ENCODE measurements around the gene MYLK4. TPM values are rescaled to one million over a fixed set of nuclear protein-coding genes. Genes with fewer than 3 reads are reported as not detected.

Gene MYLK4
- polyA plus RNA-seq, 1 donor from 2014 or later: 1.3 TPM

DNA sequence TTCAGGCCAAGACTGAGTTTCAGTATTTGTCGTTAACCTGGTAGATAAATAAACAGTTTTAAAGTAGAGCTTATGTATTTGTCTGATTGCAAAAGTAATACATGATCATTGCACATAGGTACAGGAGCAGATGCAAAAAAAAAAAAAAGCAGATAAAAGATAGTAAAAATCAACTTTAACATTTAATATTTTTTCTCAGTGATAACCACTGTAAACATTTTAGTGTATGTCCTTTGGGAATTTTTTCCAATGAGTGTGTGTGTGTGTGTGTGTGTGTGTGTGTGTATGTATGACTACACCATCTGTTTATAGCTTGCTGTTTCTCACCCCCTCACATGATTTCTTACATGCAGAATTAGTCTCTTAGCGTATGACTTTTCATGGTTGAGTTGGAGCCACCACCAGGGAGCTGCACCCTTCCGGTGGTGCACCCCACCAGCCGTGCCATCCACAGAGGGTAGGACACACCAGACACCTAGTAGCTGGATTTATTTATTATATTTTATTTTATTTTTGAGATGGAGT lies 40.8 kb upstream of the MYLK4 start:
- Histone ChIP-seq H3K9me3 (ENCODE audit: low read length) (no peaks in the 10 kb centered on the region), H4K20me1 (ENCODE audit: insufficient read depth) (no peaks in the 10 kb centered on the region), H3F3A (ENCODE audit: insufficient read depth, low read length, poor library complexity, severe bottlenecking) (no peaks in the 10 kb centered on the region), H3K9ac (ENCODE audit: low read length) (no peak overlapping the region), H3K4me2 (ENCODE audit: low read length) (no peak overlapping the region), H3K36me3 (ENCODE audit: insufficient read depth, low read length) (no peaks in the 10 kb centered on the region), H3K27ac (ENCODE audit: low read length) (no peak overlapping the region), H3K4me3 (ENCODE audit: low read length) (no peak overlapping the region), H3K79me2 (replicated peaks; ENCODE audit: insufficient read depth, low read length) (no peaks in the 10 kb centered on the region), H3K27me3 (ENCODE audit: insufficient read depth, low read depth, low read length) (no peaks in the 10 kb centered on the region), H2AFZ (ENCODE audit: low read depth, low read length) (no peak overlapping the region), H3K9me2 (ENCODE audit: insufficient read depth, low read length) (no peaks in the 10 kb centered on the region)
- no peak for TF ChIP-seq EP300 (conservative IDR thresholded peaks at IDR 0.05; ENCODE audit: poor library complexity, severe bottlenecking)
- TF ChIP-seq, protein P1, sequence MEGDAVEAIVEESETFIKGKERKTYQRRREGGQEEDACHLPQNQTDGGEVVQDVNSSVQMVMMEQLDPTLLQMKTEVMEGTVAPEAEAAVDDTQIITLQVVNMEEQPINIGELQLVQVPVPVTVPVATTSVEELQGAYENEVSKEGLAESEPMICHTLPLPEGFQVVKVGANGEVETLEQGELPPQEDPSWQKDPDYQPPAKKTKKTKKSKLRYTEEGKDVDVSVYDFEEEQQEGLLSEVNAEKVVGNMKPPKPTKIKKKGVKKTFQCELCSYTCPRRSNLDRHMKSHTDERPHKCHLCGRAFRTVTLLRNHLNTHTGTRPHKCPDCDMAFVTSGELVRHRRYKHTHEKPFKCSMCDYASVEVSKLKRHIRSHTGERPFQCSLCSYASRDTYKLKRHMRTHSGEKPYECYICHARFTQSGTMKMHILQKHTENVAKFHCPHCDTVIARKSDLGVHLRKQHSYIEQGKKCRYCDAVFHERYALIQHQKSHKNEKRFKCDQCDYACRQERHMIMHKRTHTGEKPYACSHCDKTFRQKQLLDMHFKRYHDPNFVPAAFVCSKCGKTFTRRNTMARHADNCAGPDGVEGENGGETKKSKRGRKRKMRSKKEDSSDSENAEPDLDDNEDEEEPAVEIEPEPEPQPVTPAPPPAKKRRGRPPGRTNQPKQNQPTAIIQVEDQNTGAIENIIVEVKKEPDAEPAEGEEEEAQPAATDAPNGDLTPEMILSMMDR (IDR thresholded peaks at IDR 0.05; ENCODE audit: poor library complexity, severe bottlenecking): peak; percentile 33

DNA sequence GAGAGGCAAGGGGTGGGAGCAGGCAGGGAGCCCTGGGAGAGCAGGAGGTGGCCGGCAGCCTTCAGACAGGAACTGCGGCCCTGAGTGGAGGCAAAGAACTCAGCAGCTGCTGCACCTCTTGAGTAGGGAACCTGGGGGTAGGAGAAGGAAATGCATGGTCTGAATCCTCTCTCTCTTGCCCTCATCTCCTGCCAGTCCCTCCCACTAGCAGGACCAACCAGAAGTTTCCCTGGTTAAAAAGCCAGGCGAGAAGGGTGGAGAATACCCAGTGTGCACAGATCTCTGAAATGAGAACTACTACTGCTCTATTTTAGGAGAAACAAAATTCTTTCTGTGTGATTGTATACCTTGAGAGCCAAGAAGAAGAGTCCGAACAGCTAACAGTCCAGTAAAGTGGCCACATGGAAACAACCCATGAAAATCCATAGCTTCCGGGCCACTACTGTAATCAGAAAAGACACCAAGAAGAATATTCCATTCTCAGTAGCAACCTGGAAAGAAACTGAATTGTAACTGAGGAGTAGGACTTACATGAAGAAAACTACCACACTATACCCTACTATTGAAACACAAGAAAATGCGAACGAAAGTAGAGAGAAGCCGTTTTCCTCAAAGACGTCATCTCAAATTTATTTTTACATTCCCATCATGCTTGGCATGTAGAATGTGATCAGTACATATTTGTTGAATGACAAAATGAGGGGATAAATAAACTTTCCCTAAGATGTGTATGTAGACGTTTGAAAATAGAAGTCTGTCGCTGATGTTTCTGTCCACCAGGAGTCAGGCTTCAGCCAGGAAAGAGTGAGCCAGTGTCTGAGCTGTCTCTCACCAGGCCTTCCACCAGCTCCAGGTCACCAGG lies 40.1 kb upstream of the MYLK4 start:
- Histone ChIP-seq H3K27me3 (ENCODE audit: insufficient read depth, low read depth, low read length) (no peaks in the 10 kb centered on the region), H3K9me2 (ENCODE audit: insufficient read depth, low read length) (no peaks in the 10 kb centered on the region), H4K20me1 (ENCODE audit: insufficient read depth) (no peaks in the 10 kb centered on the region), H2AFZ (ENCODE audit: low read depth, low read length) (no peak overlapping the region), H3K79me2 (replicated peaks; ENCODE audit: insufficient read depth, low read length) (no peaks in the 10 kb centered on the region), H3K9ac (ENCODE audit: low read length) (no peak overlapping the region), H3K36me3 (ENCODE audit: insufficient read depth, low read length) (no peaks in the 10 kb centered on the region), H3K4me3 (ENCODE audit: low read length) (no peak overlapping the region), H3F3A (ENCODE audit: insufficient read depth, low read length, poor library complexity, severe bottlenecking) (no peaks in the 10 kb centered on the region), H3K4me2 (ENCODE audit: low read length) (no peak overlapping the region), H3K27ac (ENCODE audit: low read length) (no peak overlapping the region), H3K9me3 (ENCODE audit: low read length) (no peaks in the 10 kb centered on the region)
- TF ChIP-seq TAF1 (IDR thresholded peaks at IDR 0.05; ENCODE audit: low read depth) (no peak), MXI1 (conservative IDR thresholded peaks at IDR 0.05; ENCODE audit: poor library complexity, severe bottlenecking) (no peak), RAD21 (conservative IDR thresholded peaks at IDR 0.05) (peak; percentile 74), SMC3 (conservative IDR thresholded peaks at IDR 0.05; ENCODE audit: poor library complexity) (peak; percentile 76)
- TF ChIP-seq, protein P1 (IDR thresholded peaks at IDR 0.05; ENCODE audit: poor library complexity, severe bottlenecking): peak; percentile 74

DNA sequence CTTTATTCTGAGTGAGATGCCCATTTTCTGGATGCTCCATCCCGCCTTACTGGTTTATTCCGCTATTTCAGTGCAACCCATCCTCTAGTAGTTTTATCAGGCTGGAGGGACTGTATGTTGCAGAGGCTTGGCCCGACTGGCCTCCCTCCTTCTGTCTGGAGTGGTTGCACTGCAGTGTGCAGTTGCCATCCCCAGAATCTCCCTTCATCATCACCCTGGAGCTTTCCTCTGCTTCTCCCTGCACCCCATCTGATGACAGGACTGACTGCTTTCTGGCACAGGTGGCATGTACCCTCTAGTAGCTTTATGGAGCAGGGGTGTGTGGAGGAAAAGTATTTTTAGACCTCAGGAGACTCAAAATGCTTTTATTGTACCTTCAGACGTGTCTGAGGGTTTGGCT lies 35.5 kb upstream of the MYLK4 start:
- H3K9ac ChIP-seq (ENCODE audit: low read length): no peak overlapping the region
- no peaks in the 10 kb centered on the region for H3F3A ChIP-seq (ENCODE audit: insufficient read depth, low read length, poor library complexity, severe bottlenecking)
- H3K9me3 ChIP-seq (ENCODE audit: low read length): no peaks in the 10 kb centered on the region
- H3K9me2 ChIP-seq (ENCODE audit: insufficient read depth, low read length): no peaks in the 10 kb centered on the region
- no peak for TF ChIP-seq TAF1 (IDR thresholded peaks at IDR 0.05; ENCODE audit: low read depth)
- no peak for TF ChIP-seq EZH2 (IDR thresholded peaks at IDR 0.05; ENCODE audit: borderline replicate concordance, insufficient read depth, low read length, poor library complexity, severe bottlenecking)
- TF ChIP-seq POLR2AphosphoS5 (IDR thresholded peaks at IDR 0.05): no peak
- TF ChIP-seq RAD21 (conservative IDR thresholded peaks at IDR 0.05): no peak
- TF ChIP-seq SMC3 (conservative IDR thresholded peaks at IDR 0.05; ENCODE audit: poor library complexity): no peak
- no peak for TF ChIP-seq MXI1 (conservative IDR thresholded peaks at IDR 0.05; ENCODE audit: poor library complexity, severe bottlenecking)
- TF ChIP-seq EP300 (conservative IDR thresholded peaks at IDR 0.05; ENCODE audit: poor library complexity, severe bottlenecking): no peak
- TF ChIP-seq, protein P2, sequence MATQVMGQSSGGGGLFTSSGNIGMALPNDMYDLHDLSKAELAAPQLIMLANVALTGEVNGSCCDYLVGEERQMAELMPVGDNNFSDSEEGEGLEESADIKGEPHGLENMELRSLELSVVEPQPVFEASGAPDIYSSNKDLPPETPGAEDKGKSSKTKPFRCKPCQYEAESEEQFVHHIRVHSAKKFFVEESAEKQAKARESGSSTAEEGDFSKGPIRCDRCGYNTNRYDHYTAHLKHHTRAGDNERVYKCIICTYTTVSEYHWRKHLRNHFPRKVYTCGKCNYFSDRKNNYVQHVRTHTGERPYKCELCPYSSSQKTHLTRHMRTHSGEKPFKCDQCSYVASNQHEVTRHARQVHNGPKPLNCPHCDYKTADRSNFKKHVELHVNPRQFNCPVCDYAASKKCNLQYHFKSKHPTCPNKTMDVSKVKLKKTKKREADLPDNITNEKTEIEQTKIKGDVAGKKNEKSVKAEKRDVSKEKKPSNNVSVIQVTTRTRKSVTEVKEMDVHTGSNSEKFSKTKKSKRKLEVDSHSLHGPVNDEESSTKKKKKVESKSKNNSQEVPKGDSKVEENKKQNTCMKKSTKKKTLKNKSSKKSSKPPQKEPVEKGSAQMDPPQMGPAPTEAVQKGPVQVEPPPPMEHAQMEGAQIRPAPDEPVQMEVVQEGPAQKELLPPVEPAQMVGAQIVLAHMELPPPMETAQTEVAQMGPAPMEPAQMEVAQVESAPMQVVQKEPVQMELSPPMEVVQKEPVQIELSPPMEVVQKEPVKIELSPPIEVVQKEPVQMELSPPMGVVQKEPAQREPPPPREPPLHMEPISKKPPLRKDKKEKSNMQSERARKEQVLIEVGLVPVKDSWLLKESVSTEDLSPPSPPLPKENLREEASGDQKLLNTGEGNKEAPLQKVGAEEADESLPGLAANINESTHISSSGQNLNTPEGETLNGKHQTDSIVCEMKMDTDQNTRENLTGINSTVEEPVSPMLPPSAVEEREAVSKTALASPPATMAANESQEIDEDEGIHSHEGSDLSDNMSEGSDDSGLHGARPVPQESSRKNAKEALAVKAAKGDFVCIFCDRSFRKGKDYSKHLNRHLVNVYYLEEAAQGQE (IDR thresholded peaks at IDR 0.05; ENCODE audit: borderline replicate concordance): no peak
- TF ChIP-seq, protein P1 (IDR thresholded peaks at IDR 0.05; ENCODE audit: poor library complexity, severe bottlenecking): no peak
- no peaks in the 10 kb centered on the region for H3K79me2 ChIP-seq (replicated peaks; ENCODE audit: insufficient read depth, low read length)
- H3K27me3 ChIP-seq (ENCODE audit: insufficient read depth, low read depth, low read length): no peaks in the 10 kb centered on the region
- no peak overlapping the region for H3K4me2 ChIP-seq (ENCODE audit: low read length)
- H3K27ac ChIP-seq (ENCODE audit: low read length): no peak overlapping the region
- H3K36me3 ChIP-seq (ENCODE audit: insufficient read depth, low read length): peaks cover 5% of the 10 kb centered on the region
- H2AFZ ChIP-seq (ENCODE audit: low read depth, low read length): no peak overlapping the region
- no peak overlapping the region for H3K4me3 ChIP-seq (ENCODE audit: low read length)
- H4K20me1 ChIP-seq (ENCODE audit: insufficient read depth): no peaks in the 10 kb centered on the region
